ENCODE results near the gene CRIM1. TPM values are rescaled to one million over a fixed set of nuclear protein-coding genes. Genes with fewer than 3 reads are reported as not detected.

CRIM1 gene
- total and polyA plus RNA-seq, 7 donors = 10.2 to 68.1 (median 53.1) TPM

- Histone ChIP-seq H3K4me3 (no peak overlapping the region), H3K9me3 (no peaks in the 10 kb centered on the region), H3K36me3 (ENCODE audit: insufficient read depth in 1 of 2, low read depth in 1 of 2) (peaks cover 5 to 59% of the 10 kb centered on the region in 2 donors), H3K27me3 (ENCODE audit: insufficient read depth in 3 of 3, low read length in 2 of 3) (no peaks in the 10 kb centered on the region), H3K4me1 (peaks cover 37% of the 10 kb centered on the region), H3K27ac (no peak overlapping the region)
- DNase-seq (no peak), ATAC-seq (no peak)
- 81 to 88% (median 87%) methylated on average over 2 of the region's 2 CpGs for WGBS, 3 donors
- intact Hi-C loops (cut with DNase I) = loop anchor here in 1 of 2 donors (5.0 kb wide), 1 partner anchor 88 kb away; no protein-coding TSS in a partner anchor
- TF ChIP-seq CTCF (IDR thresholded peaks at IDR 0.05) = no peak
Measured at GRCh38 chr2:36574560-36574959, 219.0 kb downstream of the CRIM1 start.

GRCh38 chr2:36577884-36578283 lies 222.3 kb downstream of the CRIM1 start:
- peak in 1 of 4 donors; percentile 15 for ATAC-seq

GRCh38 chr2:36578343-36579296 lies 223.0 kb downstream of the CRIM1 start:
- Histone ChIP-seq H3K36me3 (ENCODE audit: insufficient read depth in 1 of 2, low read depth in 1 of 2) (peaks cover 9 to 81% of the 10 kb centered on the region in 2 donors), H3K9me3 (no peaks in the 10 kb centered on the region), H3K4me3 (no peak overlapping the region), H3K4me1 (peaks cover 38% of the 10 kb centered on the region), H3K27me3 (ENCODE audit: insufficient read depth in 3 of 3, low read length in 2 of 3) (no peaks in the 10 kb centered on the region), H3K27ac (peak overlapping the region; percentile 71)
- DNase-seq (no peak), ATAC-seq (no peak)
- no peak for TF ChIP-seq CTCF (IDR thresholded peaks at IDR 0.05)
- intact Hi-C loops (cut with DNase I) = no loop called here
- 88 to 93% (median 90%) methylated on average over 10 of the region's 10 CpGs for WGBS, 3 donors

More at GRCh38 chr2:36577884-36578283, 222.3 kb downstream of the CRIM1 start:
- H3K27ac ChIP-seq = peak overlapping the region; percentile 71
- H3K36me3 ChIP-seq (ENCODE audit: insufficient read depth in 1 of 2, low read depth in 1 of 2) = peaks cover 9 to 84% of the 10 kb centered on the region in 2 donors
- peaks cover 35% of the 10 kb centered on the region for H3K4me1 ChIP-seq
- H3K9me3 ChIP-seq = no peaks in the 10 kb centered on the region
- WGBS, 3 donors = 62 to 76% (median 66%) methylated on average over 2 of the region's 2 CpGs
- TF ChIP-seq CTCF (IDR thresholded peaks at IDR 0.05) = no peak
- no peaks in the 10 kb centered on the region for H3K27me3 ChIP-seq (ENCODE audit: insufficient read depth in 3 of 3, low read length in 2 of 3)
- intact Hi-C loops (cut with DNase I) = no loop called here
- H3K4me3 ChIP-seq = no peak overlapping the region
- DNase-seq = no peak

- DNase-seq (no peak), ATAC-seq (no peak)
- H3K4me3 ChIP-seq = no peak overlapping the region
- H3K9me3 ChIP-seq = no peaks in the 10 kb centered on the region
- intact Hi-C loops (cut with DNase I) = no loop called here
- TF ChIP-seq CTCF (IDR thresholded peaks at IDR 0.05) = no peak
- peaks cover 42% of the 10 kb centered on the region for H3K4me1 ChIP-seq
- H3K27ac ChIP-seq = peak overlapping the region; percentile 71
- H3K27me3 ChIP-seq (ENCODE audit: insufficient read depth in 3 of 3, low read length in 2 of 3) = no peaks in the 10 kb centered on the region
- H3K36me3 ChIP-seq (ENCODE audit: insufficient read depth in 1 of 2, low read depth in 1 of 2) = peaks cover 9 to 80% of the 10 kb centered on the region in 2 donors
Measured at GRCh38 chr2:36579297-36579664, 223.7 kb downstream of the CRIM1 start.
